ENCODE results near the gene GRK5. TPM values are rescaled to one million over a fixed set of nuclear protein-coding genes. Genes with fewer than 3 reads are reported as not detected.

GRK5 gene
- total RNA-seq, 2 donors from 2014 or later = 4.8 to 10.6 TPM

DNA sequence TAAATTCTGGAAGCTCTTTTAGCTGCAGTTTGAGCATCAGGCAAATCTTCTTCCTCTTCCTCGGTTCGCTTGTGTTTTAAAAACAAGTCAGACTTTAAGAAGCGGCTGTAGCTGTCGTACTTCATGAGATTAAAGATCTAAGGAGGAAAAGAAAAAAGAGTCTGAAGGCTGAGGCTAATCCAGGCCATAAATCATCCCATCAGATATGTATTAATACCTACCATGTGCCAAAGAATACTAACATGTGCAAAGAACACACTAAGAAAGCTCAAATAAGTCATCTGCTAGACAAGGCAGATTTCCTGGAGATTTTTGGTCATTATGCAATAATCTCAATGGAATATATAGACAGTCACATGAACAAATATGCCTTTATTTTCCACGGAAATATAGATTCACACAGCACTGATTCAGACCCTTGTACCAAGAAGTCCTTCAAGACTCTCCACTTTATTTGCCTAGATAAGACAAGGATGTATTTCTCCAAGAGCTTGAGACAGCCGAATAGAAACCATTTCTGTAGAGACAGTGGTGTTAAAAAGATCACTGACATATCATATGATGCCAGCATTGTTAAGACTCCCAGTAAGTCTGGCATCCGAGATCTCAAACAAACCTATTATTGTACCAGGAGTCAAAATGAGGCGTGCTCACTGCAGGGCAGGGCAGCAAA lies 292.9 kb downstream of the GRK5 start:
- 23% methylated on average over 8 of the region's 8 CpGs for WGBS
- H3K4me3 ChIP-seq = no peak overlapping the region
- no peak for DNase-seq (ENCODE audit: low spot score)
- H3K27ac ChIP-seq = no peak overlapping the region
- no peaks in the 10 kb centered on the region for H3K27me3 ChIP-seq (replicated peaks; ENCODE audit: insufficient read depth)
- no peaks in the 10 kb centered on the region for H3K4me1 ChIP-seq (replicated peaks)
- intact Hi-C loops (cut with DNase I) = no loop called here
- TF ChIP-seq POLR2A (IDR thresholded peaks at IDR 0.05) (no peak), POLR2AphosphoS5 (IDR thresholded peaks at IDR 0.05) (no peak)
- TF ChIP-seq, protein P1, sequence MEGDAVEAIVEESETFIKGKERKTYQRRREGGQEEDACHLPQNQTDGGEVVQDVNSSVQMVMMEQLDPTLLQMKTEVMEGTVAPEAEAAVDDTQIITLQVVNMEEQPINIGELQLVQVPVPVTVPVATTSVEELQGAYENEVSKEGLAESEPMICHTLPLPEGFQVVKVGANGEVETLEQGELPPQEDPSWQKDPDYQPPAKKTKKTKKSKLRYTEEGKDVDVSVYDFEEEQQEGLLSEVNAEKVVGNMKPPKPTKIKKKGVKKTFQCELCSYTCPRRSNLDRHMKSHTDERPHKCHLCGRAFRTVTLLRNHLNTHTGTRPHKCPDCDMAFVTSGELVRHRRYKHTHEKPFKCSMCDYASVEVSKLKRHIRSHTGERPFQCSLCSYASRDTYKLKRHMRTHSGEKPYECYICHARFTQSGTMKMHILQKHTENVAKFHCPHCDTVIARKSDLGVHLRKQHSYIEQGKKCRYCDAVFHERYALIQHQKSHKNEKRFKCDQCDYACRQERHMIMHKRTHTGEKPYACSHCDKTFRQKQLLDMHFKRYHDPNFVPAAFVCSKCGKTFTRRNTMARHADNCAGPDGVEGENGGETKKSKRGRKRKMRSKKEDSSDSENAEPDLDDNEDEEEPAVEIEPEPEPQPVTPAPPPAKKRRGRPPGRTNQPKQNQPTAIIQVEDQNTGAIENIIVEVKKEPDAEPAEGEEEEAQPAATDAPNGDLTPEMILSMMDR (IDR thresholded peaks at IDR 0.05) = no peak
- H3K9me3 ChIP-seq = no peaks in the 10 kb centered on the region
- no peaks in the 10 kb centered on the region for H3K36me3 ChIP-seq

DNA sequence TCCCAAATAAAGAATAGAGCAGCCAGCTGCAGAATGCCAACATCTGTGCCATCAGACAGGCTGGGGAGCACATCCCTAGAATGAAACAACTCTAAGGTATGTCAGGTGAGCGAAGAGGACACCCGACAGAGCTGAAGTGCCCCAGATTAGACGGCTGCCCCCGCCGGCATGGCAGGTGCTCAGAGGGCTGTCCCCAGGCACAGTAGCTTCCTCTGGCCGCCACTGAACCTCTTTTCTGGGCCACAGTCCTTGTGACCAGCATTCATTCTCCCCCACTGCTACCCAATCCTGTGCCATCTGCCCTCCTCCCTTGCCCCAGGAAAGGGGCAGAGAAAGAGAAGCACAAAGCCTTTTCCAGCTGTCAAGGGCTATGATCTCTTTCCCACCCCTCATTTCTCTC lies 293.4 kb downstream of the GRK5 start:
- no peak overlapping the region for H3K4me3 ChIP-seq
- DNase-seq (ENCODE audit: low spot score) = no peak
- no peaks in the 10 kb centered on the region for H3K4me1 ChIP-seq (replicated peaks)
- WGBS = 74% methylated on average over 6 of the region's 6 CpGs
- intact Hi-C loops (cut with DNase I) = no loop called here
- H3K27me3 ChIP-seq (replicated peaks; ENCODE audit: insufficient read depth) = no peaks in the 10 kb centered on the region
- TF ChIP-seq POLR2A (IDR thresholded peaks at IDR 0.05) (no peak), POLR2AphosphoS5 (IDR thresholded peaks at IDR 0.05) (no peak)
- TF ChIP-seq, protein P1 (IDR thresholded peaks at IDR 0.05) = no peak
- no peaks in the 10 kb centered on the region for H3K9me3 ChIP-seq
- H3K27ac ChIP-seq = no peak overlapping the region
- H3K36me3 ChIP-seq = no peaks in the 10 kb centered on the region

DNA sequence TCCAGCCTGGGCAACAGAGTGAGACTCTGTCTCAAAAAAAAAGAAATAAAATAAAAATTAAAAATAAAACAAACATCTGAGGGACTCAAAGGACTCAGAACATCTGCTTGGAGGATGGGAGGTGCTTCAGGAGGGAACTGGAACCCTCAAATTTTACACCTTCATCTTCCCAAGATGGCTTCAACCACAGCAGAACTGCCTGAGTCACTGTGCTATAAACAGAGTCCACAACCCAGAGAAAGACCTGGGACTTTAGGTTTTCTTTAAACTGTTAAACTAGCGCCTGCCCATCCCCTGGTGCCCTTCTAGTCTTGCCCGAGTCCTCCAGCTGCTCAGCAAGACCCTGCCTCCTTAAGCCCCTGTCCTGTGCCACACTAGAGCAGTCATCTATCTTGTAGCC lies 294.3 kb downstream of the GRK5 start:
- Histone ChIP-seq H3K4me1 (replicated peaks) (no peaks in the 10 kb centered on the region), H3K36me3 (no peaks in the 10 kb centered on the region), H3K27me3 (replicated peaks; ENCODE audit: insufficient read depth) (no peaks in the 10 kb centered on the region), H3K4me3 (no peak overlapping the region), H3K9me3 (no peaks in the 10 kb centered on the region), H3K27ac (no peak overlapping the region)
- DNase-seq (ENCODE audit: low spot score) = no peak
- no peak for TF ChIP-seq POLR2AphosphoS5 (IDR thresholded peaks at IDR 0.05)
- TF ChIP-seq POLR2A (IDR thresholded peaks at IDR 0.05) = no peak
- TF ChIP-seq, protein P1 (IDR thresholded peaks at IDR 0.05) = no peak
- intact Hi-C loops (cut with DNase I) = no loop called here
- 98% methylated on average over 2 of the region's 2 CpGs for WGBS

DNA sequence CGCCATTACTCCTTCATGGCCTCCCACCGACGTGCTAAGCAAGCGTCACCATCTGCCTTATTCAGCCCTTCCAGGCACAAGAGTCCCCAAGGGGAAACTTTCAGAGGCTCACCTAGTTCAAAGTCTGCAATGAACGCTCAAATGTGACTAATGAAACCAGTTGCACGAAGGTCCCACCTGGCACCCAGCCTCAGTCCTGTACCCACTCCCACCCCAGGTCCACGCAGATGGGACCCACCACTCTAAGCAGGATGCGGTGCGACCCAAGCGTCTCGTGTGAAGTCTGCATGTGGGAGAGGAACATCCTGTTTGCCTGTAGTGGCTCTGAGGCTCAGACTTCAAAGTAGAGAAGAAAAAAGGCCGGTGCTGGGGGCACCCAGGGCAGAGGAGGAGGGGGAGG lies 294.8 kb downstream of the GRK5 start:
- no peaks in the 10 kb centered on the region for H3K4me1 ChIP-seq (replicated peaks)

More for the DNA sequence above, 294.8 kb downstream of the GRK5 start:
- WGBS = 80% methylated on average over 12 of the region's 12 CpGs
- Histone ChIP-seq H3K4me3 (no peak overlapping the region), H3K9me3 (no peaks in the 10 kb centered on the region), H3K27ac (no peak overlapping the region), H3K36me3 (no peaks in the 10 kb centered on the region), H3K27me3 (replicated peaks; ENCODE audit: insufficient read depth) (no peaks in the 10 kb centered on the region)
- TF ChIP-seq POLR2AphosphoS5 (IDR thresholded peaks at IDR 0.05) (no peak), POLR2A (IDR thresholded peaks at IDR 0.05) (no peak)
- TF ChIP-seq, protein P1 (IDR thresholded peaks at IDR 0.05) = no peak
- intact Hi-C loops (cut with DNase I) = no loop called here
- DNase-seq (ENCODE audit: low spot score) = no peak

Data from prostate gland (tissue), 2 donors.